HFFc6 (cell line): ENCODE results near the gene SNX9. TPM values are rescaled to one million over a fixed set of nuclear protein-coding genes. Genes with fewer than 3 reads are reported as not detected.
A peak's percentile ranks its signal among the peaks of the same experiment; 100 is the strongest.
"Not testable (repeated sequence)": the region's sequence is repeated elsewhere in the genome, so short reads cannot be mapped to it uniquely, and the experiment has no call there.

Experiments
- DNase-seq: peaks from one replicate; pipeline ENCODE4 v3.0.0-alpha.2; 2018
- H3K27ac Mint-ChIP-seq: 2 replicates; pipeline ENCODE4 v1.8.0; 2020; ENCODE audit warnings: mild to moderate bottlenecking, mixed read lengths
- H3K27me3 Mint-ChIP-seq: 2 replicates; pipeline ENCODE4 v1.8.0; 2021; ENCODE audit warnings: mild to moderate bottlenecking, moderate library complexity, mixed read lengths; ENCODE audit not compliant: insufficient read depth
- H3K36me3 Mint-ChIP-seq: 2 replicates; pipeline ENCODE4 v1.8.0; 2021; ENCODE audit warnings: low read depth, mixed read lengths
- H3K4me1 Mint-ChIP-seq: 2 replicates; pipeline ENCODE4 v1.8.0; 2020; ENCODE audit warnings: low read depth, mixed read lengths
- H3K4me3 Mint-ChIP-seq: 2 replicates; pipeline ENCODE4 v1.8.0; 2020; ENCODE audit warnings: mild to moderate bottlenecking, moderate library complexity, mixed read lengths
- H3K9me3 Mint-ChIP-seq: 2 replicates; pipeline ENCODE4 v1.8.0; 2020; ENCODE audit warnings: mild to moderate bottlenecking, mixed read lengths
- total RNA-seq, 6 experiments: library from RNA; stranded (reverse); fragmentation: NEBNext Ultra II Directional; extraction: Animal tissue kit (Norgen Biotek cat#: 25700); gene quantifications; 2 replicates in 1 of 6; 3 replicates in 5 of 6; pipeline ENCODE4 v1.2.3, GENCODE V29; 2021
- TF ChIP-seq, protein P1 (sequence below): fragments of 200-600 bp; sonication (generic); IDR thresholded peaks from 2 replicates; pipeline ENCODE4 v1.5.0; 2021; ENCODE audit warnings: antibody characterized with exemption, mild to moderate bottlenecking

Gene SNX9
- total RNA-seq, 6 experiments from 2014 or later: 37.2 to 46.6 (median 40.9) TPM

DNA sequence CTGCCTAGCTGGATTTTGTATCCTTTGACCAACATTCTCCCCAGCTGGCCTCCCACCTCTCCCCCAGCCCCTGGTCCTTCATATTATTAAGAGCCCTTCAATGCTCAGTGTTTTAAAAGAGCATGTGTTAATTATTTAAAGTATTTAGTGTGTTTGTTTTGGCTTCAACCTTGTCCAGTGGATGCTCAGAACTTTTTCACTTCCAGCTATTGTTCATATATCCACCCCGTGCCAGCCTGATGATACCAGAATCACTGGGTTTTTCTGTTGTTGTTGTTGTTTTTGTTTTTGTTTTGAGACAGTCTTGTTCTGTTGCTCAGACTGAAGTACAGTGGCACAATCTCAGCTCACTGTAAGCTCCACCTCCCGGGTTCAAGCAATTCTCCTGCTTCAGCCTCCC lies 30.4 kb upstream of the SNX9 start:
- no peak for DNase-seq
- no peaks in the 10 kb centered on the region; the same call in 1 of the 2 replicates for H3K36me3 Mint-ChIP-seq
- no peak overlapping the region for H3K27ac Mint-ChIP-seq
- TF ChIP-seq, protein P1, sequence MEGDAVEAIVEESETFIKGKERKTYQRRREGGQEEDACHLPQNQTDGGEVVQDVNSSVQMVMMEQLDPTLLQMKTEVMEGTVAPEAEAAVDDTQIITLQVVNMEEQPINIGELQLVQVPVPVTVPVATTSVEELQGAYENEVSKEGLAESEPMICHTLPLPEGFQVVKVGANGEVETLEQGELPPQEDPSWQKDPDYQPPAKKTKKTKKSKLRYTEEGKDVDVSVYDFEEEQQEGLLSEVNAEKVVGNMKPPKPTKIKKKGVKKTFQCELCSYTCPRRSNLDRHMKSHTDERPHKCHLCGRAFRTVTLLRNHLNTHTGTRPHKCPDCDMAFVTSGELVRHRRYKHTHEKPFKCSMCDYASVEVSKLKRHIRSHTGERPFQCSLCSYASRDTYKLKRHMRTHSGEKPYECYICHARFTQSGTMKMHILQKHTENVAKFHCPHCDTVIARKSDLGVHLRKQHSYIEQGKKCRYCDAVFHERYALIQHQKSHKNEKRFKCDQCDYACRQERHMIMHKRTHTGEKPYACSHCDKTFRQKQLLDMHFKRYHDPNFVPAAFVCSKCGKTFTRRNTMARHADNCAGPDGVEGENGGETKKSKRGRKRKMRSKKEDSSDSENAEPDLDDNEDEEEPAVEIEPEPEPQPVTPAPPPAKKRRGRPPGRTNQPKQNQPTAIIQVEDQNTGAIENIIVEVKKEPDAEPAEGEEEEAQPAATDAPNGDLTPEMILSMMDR: no peak
- no peak overlapping the region for H3K4me3 Mint-ChIP-seq
- no peaks in the 10 kb centered on the region; the same call in none of the 2 replicates for H3K27me3 Mint-ChIP-seq
- peaks cover 13% of the 10 kb centered on the region for H3K4me1 Mint-ChIP-seq
- H3K9me3 Mint-ChIP-seq: no peaks in the 10 kb centered on the region

DNA sequence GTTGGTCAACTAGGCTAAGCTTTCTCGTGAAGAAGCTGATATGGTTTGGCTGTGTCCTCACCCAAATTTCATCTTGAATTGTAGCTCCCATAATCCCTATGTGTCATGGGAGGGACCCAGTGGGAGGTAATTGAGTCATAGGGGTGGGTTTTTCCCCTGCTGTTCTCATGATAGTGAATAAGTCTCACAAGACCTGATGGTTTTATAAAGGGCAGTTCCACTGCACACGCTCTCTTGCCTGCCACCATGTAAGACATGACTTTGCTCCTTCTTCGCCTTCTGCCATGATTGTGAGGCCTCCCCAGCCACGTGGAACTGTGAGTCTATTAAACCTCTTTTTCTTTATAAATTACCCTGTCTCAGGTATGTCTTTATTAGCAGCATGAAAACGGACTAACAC lies 29.0 kb upstream of the SNX9 start:
- not testable (repeated sequence) for H3K36me3 Mint-ChIP-seq, H3K9me3 Mint-ChIP-seq, H3K27ac Mint-ChIP-seq, H3K27me3 Mint-ChIP-seq, H3K4me3 Mint-ChIP-seq, DNase-seq
- H3K4me1 Mint-ChIP-seq: peaks cover 13% of the 10 kb centered on the region

DNA sequence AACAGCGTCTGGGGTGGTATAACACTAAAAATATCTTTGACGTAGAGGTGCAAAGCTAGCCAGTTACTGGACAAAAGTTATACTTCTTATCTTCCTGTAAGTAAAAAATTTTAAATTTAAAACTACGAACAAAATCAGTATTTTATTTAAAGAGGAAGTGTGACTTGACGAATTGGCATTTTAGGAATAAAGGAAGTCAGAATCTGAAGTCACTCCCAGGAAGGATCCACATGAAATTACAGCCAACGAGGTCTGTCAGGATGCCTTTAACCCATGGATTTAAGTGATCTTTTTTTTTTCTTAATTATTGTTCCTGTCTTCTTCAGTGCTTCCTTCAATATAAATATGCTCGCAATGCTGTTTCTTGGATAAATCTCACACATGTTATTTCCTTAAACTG lies 27.2 kb upstream of the SNX9 start:
- DNase-seq: no peak
- no peak overlapping the region for H3K4me3 Mint-ChIP-seq
- no peaks in the 10 kb centered on the region for H3K9me3 Mint-ChIP-seq
- peaks cover 1% of the 10 kb centered on the region for H3K27me3 Mint-ChIP-seq
- peaks cover 17% of the 10 kb centered on the region for H3K4me1 Mint-ChIP-seq
- TF ChIP-seq, protein P1: no peak
- no peak overlapping the region for H3K27ac Mint-ChIP-seq
- H3K36me3 Mint-ChIP-seq: no peaks in the 10 kb centered on the region; the same call in 1 of the 2 replicates

DNA sequence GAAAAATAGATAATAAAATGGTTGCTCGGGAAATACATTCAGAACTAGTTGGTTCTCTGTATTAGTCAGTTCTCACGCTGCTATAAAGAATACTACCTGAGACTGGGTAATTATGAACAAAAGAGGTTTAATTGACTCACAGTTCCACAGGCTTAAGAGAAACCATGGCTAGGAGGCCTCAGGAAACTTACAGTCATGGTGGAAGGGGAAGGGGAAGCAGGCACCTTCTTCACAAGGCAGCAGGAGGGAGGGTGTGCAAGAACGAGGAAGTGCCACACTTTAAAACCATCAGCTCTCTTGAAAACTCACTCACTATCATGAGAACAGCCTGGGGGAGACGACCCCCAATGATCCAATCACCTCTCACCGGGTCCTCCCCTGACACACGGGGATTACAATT lies 24.2 kb upstream of the SNX9 start:
- Mint-ChIP-seq H3K27ac (no peak overlapping the region), H3K36me3 (no peaks in the 10 kb centered on the region; the same call in 1 of the 2 replicates), H3K9me3 (no peaks in the 10 kb centered on the region), H3K27me3 (peaks cover 1% of the 10 kb centered on the region; the same call in 1 of the 2 replicates), H3K4me3 (no peak overlapping the region), H3K4me1 (peaks cover 32% of the 10 kb centered on the region)
- TF ChIP-seq, protein P1: no peak
- DNase-seq: no peak

DNA sequence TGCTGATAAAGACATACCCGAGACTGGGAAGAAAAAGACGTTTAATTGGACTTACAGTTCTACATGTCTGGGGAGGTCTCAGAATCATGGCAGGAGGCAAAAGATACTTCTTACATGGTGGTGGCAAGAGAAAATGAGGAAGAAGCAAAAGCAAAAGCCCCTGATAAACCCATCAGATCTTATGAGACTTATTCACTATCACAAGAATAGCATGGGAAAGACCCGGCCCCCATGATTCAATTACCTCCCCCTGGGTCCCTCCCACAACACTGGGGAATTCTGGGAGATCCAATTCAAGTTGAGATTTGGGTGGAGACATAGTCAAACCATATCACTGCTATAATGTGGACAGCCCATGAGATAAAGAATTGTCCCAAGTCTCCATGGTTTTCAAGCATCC lies 23.5 kb upstream of the SNX9 start:
- not testable (repeated sequence) for H3K27me3 Mint-ChIP-seq, DNase-seq, H3K27ac Mint-ChIP-seq, H3K36me3 Mint-ChIP-seq, H3K4me3 Mint-ChIP-seq, H3K9me3 Mint-ChIP-seq
- peaks cover 39% of the 10 kb centered on the region for H3K4me1 Mint-ChIP-seq

DNA sequence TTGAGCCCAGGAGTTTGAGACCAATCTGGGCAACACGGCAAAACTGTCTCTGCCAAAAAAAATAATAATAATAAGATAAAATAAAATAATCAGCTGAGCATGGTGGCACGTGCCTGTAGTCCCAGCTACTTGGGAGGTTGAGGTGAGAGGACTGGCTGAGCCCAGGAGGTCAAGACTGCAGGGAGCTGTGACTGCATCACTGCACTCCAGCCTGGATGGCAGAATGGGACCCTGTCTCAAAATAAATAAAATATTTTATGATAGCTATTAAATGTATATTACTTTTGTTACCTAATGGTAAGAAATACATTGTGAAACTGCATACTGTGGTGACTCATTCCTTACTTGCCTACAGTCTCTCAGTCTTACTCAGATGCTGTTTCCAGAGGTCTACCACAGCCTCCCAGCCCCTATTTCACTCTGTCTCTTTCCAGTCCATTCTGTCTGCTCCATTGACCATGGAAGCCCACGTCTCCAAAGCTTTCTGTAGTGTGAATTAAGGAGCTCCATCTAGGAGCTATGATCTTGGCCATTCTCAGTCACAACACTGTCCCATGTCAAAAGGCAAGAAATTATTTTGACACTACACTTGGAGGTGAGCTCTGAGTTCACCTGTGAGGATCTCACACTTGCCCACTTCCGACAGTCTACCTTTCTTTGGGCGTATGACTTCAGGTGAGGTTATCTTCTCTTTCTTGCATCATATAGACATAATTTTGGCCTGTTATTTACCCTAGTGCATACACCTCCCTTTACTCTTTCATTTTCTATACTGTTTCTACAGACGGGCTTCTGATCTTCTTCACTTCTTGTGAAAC lies 22.4 kb upstream of the SNX9 start:
- Mint-ChIP-seq H3K36me3 (no peaks in the 10 kb centered on the region), H3K27ac (no peak overlapping the region; the same call in 1 of the 2 replicates), H3K4me3 (no peak overlapping the region), H3K9me3 (no peaks in the 10 kb centered on the region), H3K4me1 (peaks cover 49% of the 10 kb centered on the region), H3K27me3 (peaks cover 1% of the 10 kb centered on the region; the same call in 1 of the 2 replicates)
- TF ChIP-seq, protein P1: no peak
- DNase-seq: peak; percentile 47
